A549 treated with AZD9567 at 1 μM for 4 hours (cell line): ENCODE data around the gene UBA3. TPM values are rescaled to one million over a fixed set of nuclear protein-coding genes. Genes with fewer than 3 reads are reported as not detected.

Experiments
- total RNA-seq: library from RNA; stranded (reverse); fragments of 200-300 nt; extraction: Qiagen RNA extraction; gene quantifications from 5 replicates; pipeline ENCODE4 v1.2.3, GENCODE V29; 2022; ENCODE audit not compliant: insufficient read depth

Gene UBA3
- 20.6 to 27.8 TPM (median 25.2 TPM) in 5 replicates for total RNA-seq

GRCh38 chr3:69080233-69080920 lies at the start of gene UBA3:
TSS of gene UBA3 (minus strand) at chr3:69080365. CDS start at chr3:69080353, 12 bp downstream.

DNA sequence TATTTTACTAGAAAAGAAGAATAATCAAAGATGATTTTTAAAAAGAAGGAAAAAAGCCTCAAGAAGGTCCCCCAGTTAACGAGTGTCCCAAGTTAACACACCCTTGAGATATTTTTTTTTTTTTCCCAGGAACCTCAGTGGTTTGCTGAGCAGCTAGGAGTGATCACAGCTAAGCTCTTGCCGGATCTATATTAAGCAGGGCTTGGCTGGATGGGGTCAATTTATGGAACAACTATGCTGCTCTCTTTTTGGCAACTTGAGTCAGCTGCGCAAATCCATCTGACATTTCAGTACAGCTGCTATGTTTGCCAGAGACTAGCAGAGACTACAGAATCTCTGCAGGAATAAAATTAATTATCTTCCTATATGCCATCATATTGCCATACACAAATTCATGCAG lies 42.2 kb upstream of the UBA3 start, which contains the start of gene LMOD3:
Gene LMOD3, minus strand, starts transcription at position 193 of the 400 bp plus-strand sequence. CDS start 209 bp downstream, outside the sequence.

DNA sequence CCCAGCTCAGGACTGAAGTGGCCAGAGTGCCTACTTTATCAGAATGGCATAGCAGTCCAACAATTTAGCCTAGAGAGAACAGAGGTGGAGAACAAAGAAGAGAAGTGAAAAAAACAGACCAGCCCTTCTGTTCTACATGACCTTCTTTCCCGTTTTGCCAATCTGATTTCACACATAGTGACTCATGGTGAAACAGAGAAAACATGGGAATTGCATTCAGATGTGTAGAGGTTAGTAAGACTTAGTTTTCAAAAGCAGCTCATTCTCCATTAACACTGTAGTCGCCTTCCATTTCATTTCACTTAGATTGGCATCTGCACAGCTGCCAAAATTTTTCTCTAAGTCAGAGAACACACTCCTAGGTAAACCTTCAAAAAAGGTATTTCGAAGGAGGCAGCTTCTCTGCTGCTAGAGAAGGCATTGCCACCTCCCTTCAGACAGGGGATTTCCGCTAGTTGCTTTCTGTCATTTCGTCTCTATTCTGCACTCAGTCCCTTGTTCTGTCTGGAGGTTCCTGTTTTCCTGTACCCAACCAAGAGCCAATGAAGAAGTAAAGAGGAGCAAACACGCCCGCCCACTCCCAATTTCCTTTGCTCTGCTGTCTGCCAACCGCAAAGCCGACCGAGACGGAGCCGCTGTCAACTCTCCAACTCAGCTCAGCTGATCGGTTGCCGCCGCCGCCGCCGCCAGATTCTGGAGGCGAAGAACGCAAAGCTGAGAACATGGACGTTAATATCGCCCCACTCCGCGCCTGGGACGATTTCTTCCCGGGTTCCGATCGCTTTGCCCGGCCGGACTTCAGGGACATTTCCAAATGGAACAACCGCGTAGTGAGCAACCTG lies 4.4 kb upstream of the UBA3 start, which contains the start of gene ARL6IP5:
Gene ARL6IP5, plus strand, starts transcription at position 612 of the 842 bp plus-strand sequence. Its CDS starts 111 bp downstream, at position 723.

DNA sequence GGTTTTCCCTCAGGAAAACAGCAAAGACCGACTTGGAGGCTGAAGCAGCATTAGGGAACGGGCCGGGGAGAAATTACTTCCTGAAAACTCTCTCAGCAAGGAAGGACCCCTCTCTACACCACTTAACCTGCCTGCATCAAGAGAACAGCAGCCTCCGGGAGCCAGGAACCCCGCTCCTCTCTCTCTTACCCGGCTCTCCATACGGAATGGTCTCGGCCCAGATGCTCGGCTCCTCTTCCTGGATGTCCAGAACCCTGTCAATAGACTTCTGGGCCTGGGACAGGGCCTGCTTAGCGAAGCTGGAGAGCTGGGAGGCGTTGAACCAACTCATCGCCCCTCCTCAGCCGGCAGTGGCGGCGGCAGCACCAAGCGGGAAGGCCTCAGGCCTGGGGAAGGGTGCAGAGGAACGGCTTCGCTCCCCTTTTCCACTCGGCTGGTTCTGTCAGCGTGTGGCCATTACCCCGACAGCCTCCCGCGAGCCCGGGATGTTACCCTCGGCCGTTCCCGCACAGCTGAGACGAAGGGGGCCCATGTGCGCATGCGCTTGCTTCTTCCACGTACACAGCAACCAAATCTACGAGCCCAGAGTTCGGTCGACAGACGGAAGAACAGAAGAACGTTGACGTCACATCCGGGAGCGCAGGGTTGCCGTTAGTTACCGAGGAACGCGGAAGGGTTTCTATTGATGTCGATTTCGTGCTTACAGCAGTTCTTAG lies 28.3 kb downstream of the UBA3 start, which contains the start of gene TMF1:
Gene TMF1, minus strand, starts transcription at position 578 of the 716 bp plus-strand sequence. Its CDS starts 247 bp downstream, at position 331.

GRCh38 chr3:69013253-69014021 lies 66.7 kb downstream of the UBA3 start, which contains the start of gene EOGT:
TSS of gene EOGT (minus strand) at chr3:69013684. CDS start at chr3:69009846, 3,838 bp downstream.

Other genes with a start within 250 kb of the UBA3 start
- not detected in 5 replicates for gene TAFA4, start 147.8 kb downstream of the UBA3 start, total RNA-seq
- 7.2 to 11.8 TPM (median 10.7 TPM) in 5 replicates for gene EOGT, start 66.7 kb downstream of the UBA3 start, total RNA-seq
- 11.4 to 15.2 TPM (median 14.4 TPM) in 5 replicates for gene TMF1, start 28.0 kb downstream of the UBA3 start, total RNA-seq
- 68.1 to 78.5 TPM (median 77.1 TPM) in 5 replicates for gene ARL6IP5, start 4.6 kb upstream of the UBA3 start, total RNA-seq
- not detected in 5 replicates for gene LMOD3, start 42.2 kb upstream of the UBA3 start, total RNA-seq